Measurements from ENCODE around the gene PRICKLE2. TPM values are rescaled to one million over a fixed set of nuclear protein-coding genes. Genes with fewer than 3 reads are reported as not detected.

PRICKLE2 gene, protein sequence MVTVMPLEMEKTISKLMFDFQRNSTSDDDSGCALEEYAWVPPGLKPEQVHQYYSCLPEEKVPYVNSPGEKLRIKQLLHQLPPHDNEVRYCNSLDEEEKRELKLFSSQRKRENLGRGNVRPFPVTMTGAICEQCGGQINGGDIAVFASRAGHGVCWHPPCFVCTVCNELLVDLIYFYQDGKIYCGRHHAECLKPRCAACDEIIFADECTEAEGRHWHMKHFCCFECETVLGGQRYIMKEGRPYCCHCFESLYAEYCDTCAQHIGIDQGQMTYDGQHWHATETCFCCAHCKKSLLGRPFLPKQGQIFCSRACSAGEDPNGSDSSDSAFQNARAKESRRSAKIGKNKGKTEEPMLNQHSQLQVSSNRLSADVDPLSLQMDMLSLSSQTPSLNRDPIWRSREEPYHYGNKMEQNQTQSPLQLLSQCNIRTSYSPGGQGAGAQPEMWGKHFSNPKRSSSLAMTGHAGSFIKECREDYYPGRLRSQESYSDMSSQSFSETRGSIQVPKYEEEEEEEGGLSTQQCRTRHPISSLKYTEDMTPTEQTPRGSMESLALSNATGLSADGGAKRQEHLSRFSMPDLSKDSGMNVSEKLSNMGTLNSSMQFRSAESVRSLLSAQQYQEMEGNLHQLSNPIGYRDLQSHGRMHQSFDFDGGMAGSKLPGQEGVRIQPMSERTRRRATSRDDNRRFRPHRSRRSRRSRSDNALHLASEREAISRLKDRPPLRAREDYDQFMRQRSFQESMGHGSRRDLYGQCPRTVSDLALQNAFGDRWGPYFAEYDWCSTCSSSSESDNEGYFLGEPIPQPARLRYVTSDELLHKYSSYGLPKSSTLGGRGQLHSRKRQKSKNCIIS
- total RNA-seq = 3.1 and 7.4 TPM in 2 replicates

- DNase-seq (ENCODE audit: extremely low read depth, low read depth, low spot score) = peak; percentile 77
Observed at GRCh38 chr3:64224826-64225610, at the start of gene PRICKLE2. Gene PRICKLE2, minus strand, starts transcription at chr3:64225466. Its CDS starts 26,539 bp downstream, at chr3:64198927.

GRCh38 chr3:64272842-64273241 is 47.6 kb upstream of the PRICKLE2 start:
- no peak for DNase-seq (ENCODE audit: extremely low read depth, low read depth, low spot score)

DNA sequence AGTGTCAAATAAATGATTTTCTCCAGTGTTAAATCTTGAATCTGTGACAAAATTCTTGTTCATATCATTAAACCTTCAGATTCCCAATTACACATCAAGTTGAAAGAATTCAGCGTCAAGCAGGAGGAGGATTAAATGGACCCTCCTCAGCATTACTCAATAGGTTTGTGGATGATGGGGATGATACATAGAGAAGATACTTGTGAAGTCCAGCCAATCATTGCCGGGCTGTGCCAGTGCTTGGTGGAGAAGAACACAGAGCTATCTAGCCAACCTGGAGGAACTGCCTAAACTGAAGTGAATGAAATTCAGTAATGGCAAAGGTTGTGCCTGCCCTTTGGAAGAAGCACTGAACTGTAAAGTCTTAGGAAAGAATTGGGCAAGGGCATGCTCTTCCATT is 47.0 kb upstream of the PRICKLE2 start:
- no peak for DNase-seq (ENCODE audit: extremely low read depth, low read depth, low spot score)

- DNase-seq (ENCODE audit: extremely low read depth, low read depth, low spot score) = no peak
Observed at GRCh38 chr3:64271631-64272030, 46.4 kb upstream of the PRICKLE2 start.

GRCh38 chr3:64270866-64271260 is 45.6 kb upstream of the PRICKLE2 start:
- no peak for DNase-seq (ENCODE audit: extremely low read depth, low read depth, low spot score)

GRCh38 chr3:64270142-64270865 is 45.0 kb upstream of the PRICKLE2 start:
- no peak for DNase-seq (ENCODE audit: extremely low read depth, low read depth, low spot score)

DNA sequence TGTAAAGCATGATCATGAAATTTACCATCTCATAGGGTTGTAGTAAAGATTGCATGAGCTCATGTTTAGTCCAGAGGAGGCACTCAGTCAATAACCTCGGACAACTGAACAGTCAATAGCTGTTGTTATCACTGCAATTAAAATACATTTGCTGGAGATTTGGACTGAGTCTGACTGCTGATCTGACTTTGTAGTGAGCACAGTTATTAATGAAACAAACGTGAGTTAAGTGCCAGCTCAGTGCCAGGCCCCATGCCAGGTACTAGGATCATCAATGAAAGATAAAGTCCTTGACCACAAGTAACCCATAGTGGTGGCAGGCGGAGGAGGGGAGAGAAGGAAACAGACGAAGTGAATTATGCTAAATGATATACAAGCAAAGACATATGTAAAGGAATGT is 43.7 kb upstream of the PRICKLE2 start:
- no peak for DNase-seq (ENCODE audit: extremely low read depth, low read depth, low spot score)

GRCh38 chr3:64267721-64268604 is 42.7 kb upstream of the PRICKLE2 start:
- DNase-seq (ENCODE audit: extremely low read depth, low read depth, low spot score) = no peak

DNA sequence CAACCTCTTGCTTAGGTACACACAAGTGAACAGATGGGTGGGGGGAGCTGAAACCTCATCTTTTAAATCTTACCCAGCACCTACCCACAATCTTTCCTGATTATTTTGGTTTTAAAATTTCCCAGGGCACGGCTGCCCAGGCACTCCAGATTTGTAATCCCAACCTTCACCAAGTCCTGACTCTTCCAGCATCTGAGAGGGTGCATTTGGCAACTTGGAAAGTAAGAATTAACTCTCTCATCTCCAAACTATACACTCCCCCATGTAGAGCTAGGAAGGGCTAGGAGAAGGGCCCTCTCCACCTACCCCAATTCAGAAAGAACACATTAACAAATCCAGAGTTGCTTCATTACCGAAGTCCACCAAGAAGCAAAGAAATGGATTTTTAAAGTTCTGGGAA is 41.7 kb upstream of the PRICKLE2 start:
- DNase-seq (ENCODE audit: extremely low read depth, low read depth, low spot score) = no peak

GRCh38 chr3:64266065-64266931 is 41.0 kb upstream of the PRICKLE2 start:
- peak; percentile 20 for DNase-seq (ENCODE audit: extremely low read depth, low read depth, low spot score)

- DNase-seq (ENCODE audit: extremely low read depth, low read depth, low spot score) = no peak
Observed at GRCh38 chr3:64265646-64266045, 40.4 kb upstream of the PRICKLE2 start.

DNA sequence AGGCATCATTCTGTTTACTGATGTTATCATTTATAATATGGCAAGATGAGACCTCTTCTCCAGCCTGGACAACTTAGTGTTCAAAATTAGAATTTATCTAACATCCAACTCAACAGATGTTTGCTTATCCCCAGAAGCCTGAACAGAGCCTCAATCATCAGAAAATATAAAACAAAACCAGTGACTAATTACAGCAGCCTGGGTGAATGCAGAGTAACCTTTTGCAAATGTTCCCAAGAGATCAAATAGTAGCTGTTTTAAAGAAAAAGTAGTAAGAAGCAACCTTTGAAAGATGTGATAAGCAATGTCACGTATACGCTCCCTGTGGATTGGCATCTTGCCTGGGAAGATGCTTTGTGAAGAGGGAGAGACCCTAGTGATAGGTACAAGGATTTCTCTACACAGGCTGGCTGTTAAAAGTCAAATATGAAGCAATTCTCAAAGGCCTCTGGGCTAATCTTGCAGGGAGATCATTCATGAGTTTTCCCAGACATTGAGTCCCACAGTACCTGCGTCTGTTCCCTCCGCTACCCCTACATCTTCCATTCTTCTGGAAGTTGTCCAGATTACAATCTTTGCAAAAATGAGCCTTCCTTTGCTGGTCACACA is 39.3 kb upstream of the PRICKLE2 start:
- no peak for DNase-seq (ENCODE audit: extremely low read depth, low read depth, low spot score)

- DNase-seq (ENCODE audit: extremely low read depth, low read depth, low spot score) = no peak
Observed at GRCh38 chr3:64262574-64263114, 37.4 kb upstream of the PRICKLE2 start.

DNA sequence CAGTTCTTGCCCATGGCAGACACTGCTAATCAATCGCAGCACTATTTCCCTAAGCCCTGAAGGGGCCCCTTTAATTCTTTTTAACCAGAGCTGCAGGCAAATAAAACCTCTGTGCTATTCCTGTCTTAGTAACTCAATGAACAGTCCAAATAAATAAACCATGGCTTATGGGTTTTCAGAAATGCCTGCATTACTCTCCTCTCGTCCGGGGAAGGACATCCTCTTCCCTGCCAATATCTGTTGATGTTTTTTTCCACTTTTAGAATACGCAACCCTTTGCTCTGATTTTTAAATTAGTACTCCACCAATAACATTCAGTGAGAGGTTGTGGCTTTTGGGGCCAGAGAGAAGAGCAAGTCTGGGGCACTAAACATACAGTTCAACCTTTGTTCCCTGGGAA is 35.2 kb upstream of the PRICKLE2 start:
- no peak for DNase-seq (ENCODE audit: extremely low read depth, low read depth, low spot score)

GRCh38 chr3:64259636-64260035 is 34.4 kb upstream of the PRICKLE2 start:
- no peak for DNase-seq (ENCODE audit: extremely low read depth, low read depth, low spot score)

- no peak for DNase-seq (ENCODE audit: extremely low read depth, low read depth, low spot score)
Observed at GRCh38 chr3:64257100-64257755, 32.0 kb upstream of the PRICKLE2 start.

DNA sequence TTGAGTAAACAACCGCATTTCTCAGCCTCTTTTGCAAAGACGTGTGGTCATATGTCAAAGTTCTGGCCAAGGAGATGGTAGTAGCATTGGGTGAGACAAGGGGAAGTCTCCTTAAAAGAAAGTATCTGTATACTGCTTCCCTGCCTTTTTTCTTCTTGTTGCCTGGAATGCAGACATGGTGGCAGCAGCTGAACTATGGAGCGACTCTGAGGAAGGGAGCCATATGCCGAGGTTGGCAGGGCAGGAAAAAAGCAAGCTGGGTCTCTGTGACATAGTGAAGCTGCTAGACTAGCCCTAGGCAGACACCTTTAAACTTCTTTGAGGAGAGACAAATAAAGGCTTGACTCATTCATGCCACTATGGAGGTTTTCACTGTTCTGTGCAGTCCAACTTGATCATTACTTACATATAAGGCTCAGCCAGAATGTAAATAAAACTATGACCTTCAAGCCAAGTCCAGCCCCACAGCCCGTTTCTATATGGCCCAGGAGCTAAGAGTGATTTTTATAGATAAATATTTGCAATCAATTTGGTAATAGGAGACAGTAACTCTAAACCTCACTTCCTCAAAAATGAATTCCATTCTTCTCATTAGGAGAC is 30.6 kb upstream of the PRICKLE2 start:
- no peak for DNase-seq (ENCODE audit: extremely low read depth, low read depth, low spot score)

Data from glomerular endothelial cell (primary cell).